SW 1271 (cell line): ENCODE results near the gene GABRR3.

Experiments
- DNase-seq, 2 experiments: peaks; one replicate each; lab custom pipeline; 2025; lab: John Stamatoyannopoulos, UW

The GABRR3 gene

DNA sequence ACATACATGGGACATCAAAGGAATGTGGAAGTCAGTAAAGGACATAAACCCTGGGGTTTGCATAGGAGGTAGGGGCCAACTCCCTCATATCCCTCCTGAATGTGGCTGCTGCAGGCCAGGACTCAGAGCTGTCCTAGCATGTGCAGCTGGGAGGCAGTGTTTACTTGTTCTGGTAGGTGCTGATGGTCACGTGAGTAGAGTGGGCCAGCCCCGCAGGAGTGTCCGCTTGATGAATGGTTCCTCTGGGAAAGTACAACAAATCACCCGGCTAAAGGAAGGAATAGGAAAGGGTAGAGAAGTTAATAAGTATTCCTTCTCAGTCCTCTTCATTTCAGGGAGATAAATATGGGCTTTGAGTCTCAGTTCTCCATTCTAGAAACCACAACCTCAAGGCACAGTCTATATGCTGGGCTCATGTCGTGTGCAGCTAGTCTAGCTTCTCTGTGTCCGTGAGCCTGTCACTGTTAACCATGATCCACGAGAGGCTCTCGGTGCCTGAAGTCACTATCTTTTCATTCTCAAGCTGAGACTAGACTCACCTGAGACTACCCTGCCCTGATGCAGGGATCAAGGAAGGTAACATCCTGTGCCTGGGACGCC is 80.8 kb downstream of the GABRR3 start:
- no peak for DNase-seq

GRCh38 chr3:97952872-97953271 is 82.2 kb downstream of the GABRR3 start:
- DNase-seq = no peak

GRCh38 chr3:97952280-97952679 is 82.8 kb downstream of the GABRR3 start:
- DNase-seq = no peak

DNA sequence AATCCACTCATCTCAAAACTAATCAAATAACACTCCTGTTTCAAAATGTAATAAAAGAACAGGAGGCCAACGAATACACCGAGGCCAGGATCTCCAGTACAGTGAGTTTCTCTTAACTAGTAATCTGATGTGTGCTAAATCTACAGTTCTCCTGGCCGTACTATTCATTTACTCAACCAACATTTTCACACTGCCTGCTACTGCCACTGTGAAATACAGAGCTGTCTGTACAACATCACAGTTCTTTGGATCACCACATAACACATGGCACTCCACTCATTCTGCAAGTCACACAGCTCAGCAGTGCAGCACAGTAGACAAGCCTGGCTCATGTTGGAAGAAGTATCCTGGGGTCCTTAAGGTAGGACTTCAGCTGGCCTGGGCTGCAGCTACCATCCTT is 84.8 kb downstream of the GABRR3 start:
- no peak for DNase-seq

DNA sequence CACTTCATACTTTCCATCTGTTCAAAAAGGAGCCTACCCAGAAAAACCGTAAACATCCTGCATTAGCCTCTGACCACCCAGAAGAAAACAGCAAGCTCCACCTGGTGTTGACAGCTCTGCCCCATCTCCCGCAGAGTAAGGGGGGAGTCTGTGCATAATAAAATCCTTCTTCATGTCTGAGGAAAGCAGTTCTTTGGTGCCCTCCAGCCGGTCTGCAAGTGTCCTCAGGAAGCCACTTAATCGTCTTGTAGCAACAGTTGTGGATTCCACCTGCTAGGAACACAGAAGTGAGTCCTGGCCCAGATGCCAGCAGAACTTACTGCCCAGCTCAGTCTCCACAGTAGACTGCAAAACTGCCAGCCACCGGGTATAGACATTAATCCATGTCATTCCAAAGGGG is 85.4 kb downstream of the GABRR3 start:
- no peak for DNase-seq

DNA sequence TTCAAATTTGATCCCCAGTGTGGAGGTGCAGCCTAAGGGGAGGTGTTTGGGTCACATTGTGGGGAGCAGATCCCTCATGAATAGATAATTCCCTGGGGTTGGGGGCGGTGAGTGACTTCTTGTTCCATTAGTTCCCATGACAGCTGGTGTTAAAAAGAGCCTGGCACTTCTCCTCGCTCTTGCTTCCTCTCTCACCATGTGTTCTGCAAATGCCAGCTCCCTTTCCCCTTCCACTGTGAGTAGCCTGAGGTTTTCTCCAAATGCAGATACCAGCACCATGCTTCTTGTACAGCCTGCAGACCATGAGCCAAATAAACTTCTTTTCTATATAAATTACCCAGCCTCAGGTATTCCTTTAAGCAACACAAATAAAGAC is 86.0 kb downstream of the GABRR3 start:
- no peak for DNase-seq

DNA sequence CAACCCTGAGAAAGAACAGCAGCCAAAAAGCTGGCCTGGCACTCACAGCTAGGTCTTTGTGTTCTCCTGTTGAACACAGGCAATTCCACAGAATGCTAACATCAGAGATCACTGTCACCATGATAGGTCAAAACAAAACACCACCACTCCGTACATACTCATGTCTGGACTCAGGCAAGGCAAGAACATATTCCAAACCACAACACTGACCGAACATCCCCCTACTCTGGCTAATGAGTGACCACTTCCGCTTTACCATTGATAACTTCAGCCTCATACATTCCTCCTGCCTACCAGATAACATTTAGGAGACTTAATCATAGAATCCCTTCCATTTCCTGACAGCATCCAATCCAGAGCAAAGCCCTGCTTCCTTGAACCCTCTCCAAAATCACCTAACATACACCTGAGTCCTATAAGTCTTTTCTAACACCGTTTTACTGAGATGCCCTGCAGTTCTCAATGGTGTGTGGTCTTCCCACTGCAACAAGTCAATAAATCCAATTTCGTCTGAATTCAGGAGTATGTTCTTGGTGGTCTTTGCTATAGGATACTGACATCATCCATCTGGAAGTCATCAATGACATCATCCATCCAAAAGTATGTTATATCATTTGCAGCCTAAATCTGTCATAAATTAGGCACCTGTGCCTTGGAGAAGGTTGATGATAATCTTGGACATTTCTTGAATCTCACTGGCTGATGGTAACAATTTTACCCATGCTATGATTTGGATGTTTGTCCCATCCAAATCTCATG is 86.6 kb downstream of the GABRR3 start:
- no peak for DNase-seq

GRCh38 chr3:97942801-97943546 is 92.1 kb downstream of the GABRR3 start:
- DNase-seq = no peak

GRCh38 chr3:97940034-97940433 is 95.1 kb downstream of the GABRR3 start:
- DNase-seq = no peak

- no peak for DNase-seq
Measured at GRCh38 chr3:97939401-97939800, 95.7 kb downstream of the GABRR3 start.

- no peak for DNase-seq
Measured at GRCh38 chr3:97938444-97938843, 96.7 kb downstream of the GABRR3 start.

- DNase-seq = no peak
Measured at GRCh38 chr3:97937205-97937604, 97.9 kb downstream of the GABRR3 start.

GRCh38 chr3:97935842-97936241 is 99.3 kb downstream of the GABRR3 start:
- no peak for DNase-seq
